Lower lobe of right lung (tissue), 2 donors: ENCODE results near the gene MITF. TPM values are rescaled to one million over a fixed set of nuclear protein-coding genes. Genes with fewer than 3 reads are reported as not detected.

Experiments
- ATAC-seq, 2 donors: fragments of 200-7000 bp; cut with Tn5 transposase; one replicate each; pipeline ENCODE4 v1.9.1; 2020 to 2022; ENCODE audit warnings: mild to moderate bottlenecking in 2 of 2, moderate library complexity in 2 of 2
- DNase-seq: peaks from one replicate; pipeline ENCODE4 v3.0.0-alpha.2; 2020
- H3K27ac ChIP-seq: fragments of 200-600 bp; one replicate; pipeline ENCODE4 v1.8.0; 2022
- H3K27me3 ChIP-seq: fragments of 200-600 bp; one replicate; pipeline ENCODE4 v1.8.0; 2022; ENCODE audit warnings: low read depth
- H3K36me3 ChIP-seq: fragments of 200-600 bp; one replicate; pipeline ENCODE4 v1.8.0; 2022; ENCODE audit warnings: mild to moderate bottlenecking
- H3K4me1 ChIP-seq: fragments of 200-600 bp; one replicate; pipeline ENCODE4 v1.8.0; 2022
- H3K4me3 ChIP-seq: fragments of 200-600 bp; one replicate; pipeline ENCODE4 v1.8.0; 2022; ENCODE audit warnings: mild to moderate bottlenecking
- H3K9me3 ChIP-seq: fragments of 200-600 bp; one replicate; pipeline ENCODE4 v1.8.0; 2022
- CTCF ChIP-seq: fragments of 200-600 bp; IDR thresholded peaks from one replicate; pipeline ENCODE4 v1.8.0; 2022; ENCODE audit warnings: antibody characterized with exemption, mild to moderate bottlenecking
- intact Hi-C: fragments of 100-400 bp; cut with DNase I; formaldehyde crosslinking; loops from one replicate; pipeline ENCODE4 v1.11.0; 2022
- total RNA-seq: library from RNA; stranded (reverse); fragmentation: NEBNext Ultra II Directional; extraction: Animal tissue kit (Norgen Biotek cat#: 25700); gene quantifications from one replicate; pipeline ENCODE4 v1.2.1, GENCODE V29; 2021
- donor health status: DM: no; HTN: yes; CAD: no; lungs with severe emphysema.

Gene MITF
- total RNA-seq, 1 donor from 2014 or later = 45.1 TPM

DNA sequence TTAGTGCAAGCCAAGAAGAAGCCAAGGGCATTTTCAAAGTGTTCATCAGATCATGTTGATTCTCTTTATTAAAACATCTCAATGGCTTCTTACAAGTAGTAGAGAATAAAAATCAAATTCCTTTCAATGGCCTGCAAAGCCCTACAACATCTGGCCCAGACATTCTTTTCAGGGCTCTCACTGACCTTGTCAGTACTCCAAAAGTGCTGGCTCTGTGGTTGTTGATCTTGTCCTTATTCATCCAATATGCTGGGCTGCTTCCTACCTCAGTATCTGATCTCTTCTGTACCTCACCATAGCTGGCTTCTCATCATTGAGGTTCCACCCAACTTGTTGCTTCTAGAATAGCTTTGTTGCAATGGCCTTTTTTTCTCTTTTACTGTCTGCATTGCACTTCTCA lies 186.2 kb downstream of the MITF start:
- Histone ChIP-seq H3K9me3 (no peaks in the 10 kb centered on the region), H3K27me3 (no peaks in the 10 kb centered on the region), H3K27ac (no peak overlapping the region), H3K4me1 (no peaks in the 10 kb centered on the region), H3K36me3 (no peaks in the 10 kb centered on the region), H3K4me3 (no peak overlapping the region)
- ATAC-seq (no peak), DNase-seq (no peak)
- intact Hi-C loops = no loop called here
- TF ChIP-seq CTCF = no peak

DNA sequence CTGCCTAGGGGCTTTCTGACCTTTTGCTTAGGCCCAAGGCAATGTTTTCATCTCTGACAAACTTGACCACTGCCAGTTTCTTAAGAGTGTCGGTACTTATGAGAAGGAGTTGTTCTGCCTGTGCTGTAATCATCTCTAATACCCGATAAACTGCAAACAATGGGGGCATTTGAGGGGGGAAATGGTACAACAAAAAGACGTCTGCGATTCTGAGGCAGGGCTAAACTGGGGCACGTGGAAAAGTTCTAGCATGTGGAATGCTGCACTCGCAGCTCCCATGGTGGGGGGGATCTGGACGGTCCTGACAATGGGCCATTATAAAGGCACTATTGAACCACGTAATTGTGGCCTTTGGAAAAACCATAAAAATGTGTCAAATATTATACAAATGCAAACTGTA lies 187.1 kb downstream of the MITF start:
- TF ChIP-seq CTCF = no peak
- no peak for DNase-seq
- intact Hi-C loops = no loop called here
- Histone ChIP-seq H3K36me3 (no peaks in the 10 kb centered on the region), H3K27me3 (no peaks in the 10 kb centered on the region), H3K9me3 (no peaks in the 10 kb centered on the region), H3K4me3 (no peak overlapping the region), H3K4me1 (no peaks in the 10 kb centered on the region), H3K27ac (no peak overlapping the region)
- no peak for ATAC-seq

DNA sequence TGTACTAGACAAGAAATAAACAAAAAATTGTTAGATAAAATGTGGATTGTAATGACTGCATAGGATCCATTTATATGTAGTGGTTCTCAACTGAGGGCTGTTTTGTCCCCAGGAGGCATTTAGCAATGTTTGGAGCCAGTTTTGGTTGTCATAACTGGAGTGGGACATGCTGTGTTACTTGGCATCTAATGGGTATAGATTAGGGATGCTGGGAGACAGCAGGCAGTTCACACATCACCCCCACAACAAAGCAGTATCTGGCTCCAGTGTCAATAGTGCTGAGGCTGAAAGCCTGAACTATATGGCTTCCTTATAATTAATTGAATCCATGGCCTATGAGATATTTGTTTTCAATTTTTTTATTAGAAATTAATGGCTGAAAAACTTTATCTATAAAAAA lies 188.3 kb downstream of the MITF start:
- Histone ChIP-seq H3K27me3 (no peaks in the 10 kb centered on the region), H3K27ac (no peak overlapping the region), H3K4me3 (no peak overlapping the region), H3K36me3 (no peaks in the 10 kb centered on the region), H3K9me3 (no peaks in the 10 kb centered on the region), H3K4me1 (no peaks in the 10 kb centered on the region)
- DNase-seq (no peak), ATAC-seq (no peak)
- intact Hi-C loops = no loop called here
- TF ChIP-seq CTCF = no peak

- ATAC-seq (no peak), DNase-seq (no peak)
- Histone ChIP-seq H3K27me3 (no peaks in the 10 kb centered on the region), H3K4me1 (no peaks in the 10 kb centered on the region), H3K27ac (no peak overlapping the region), H3K4me3 (no peak overlapping the region), H3K9me3 (no peaks in the 10 kb centered on the region), H3K36me3 (no peaks in the 10 kb centered on the region)
- TF ChIP-seq CTCF = no peak
- intact Hi-C loops = no loop called here
Measured at GRCh38 chr3:69929019-69929418, 189.8 kb downstream of the MITF start.

- Histone ChIP-seq H3K27ac (no peak overlapping the region), H3K4me1 (no peaks in the 10 kb centered on the region), H3K9me3 (no peaks in the 10 kb centered on the region), H3K36me3 (no peaks in the 10 kb centered on the region), H3K27me3 (no peaks in the 10 kb centered on the region), H3K4me3 (no peak overlapping the region)
- DNase-seq (no peak), ATAC-seq (peak; percentile 46 to 51)
- no peak for TF ChIP-seq CTCF
- intact Hi-C loops = no loop called here
Measured at GRCh38 chr3:69930564-69930963, 191.3 kb downstream of the MITF start.

GRCh38 chr3:69932087-69932486 lies 192.8 kb downstream of the MITF start:
- no peak for TF ChIP-seq CTCF
- Histone ChIP-seq H3K9me3 (no peaks in the 10 kb centered on the region), H3K4me1 (no peaks in the 10 kb centered on the region), H3K4me3 (no peak overlapping the region), H3K27ac (no peak overlapping the region), H3K36me3 (no peaks in the 10 kb centered on the region), H3K27me3 (no peaks in the 10 kb centered on the region)
- intact Hi-C loops = no loop called here
- ATAC-seq = no peak
- DNase-seq = no peak
